Liver (tissue), 9 donors: ENCODE measurements around the gene MTARC2. TPM values are rescaled to one million over a fixed set of nuclear protein-coding genes. Genes with fewer than 3 reads are reported as not detected.

Experiments
- DNase-seq: peaks from one replicate; pipeline ENCODE4 v3.0.0-alpha.2; 2017; ENCODE audit warnings: low spot score
- H3K27ac ChIP-seq, 2 donors: one replicate each; pipeline ENCODE4 v1.7.0; 2013; ENCODE audit warnings: inconsistent platforms in 2 of 2, low read length in 2 of 2, control low read depth in 1 of 2, low read depth in 1 of 2, mild to moderate bottlenecking in 1 of 2
- H3K27me3 ChIP-seq, 4 donors: one replicate each; pipeline versions ENCODE4 v1.6.1 to v1.7.0; 2013; ENCODE audit warnings: low read length in 3 of 4, inconsistent platforms in 1 of 4, mild to moderate bottlenecking in 1 of 4, moderate library complexity in 1 of 4; ENCODE audit not compliant: control insufficient read depth in 4 of 4, insufficient read depth in 4 of 4
- H3K36me3 ChIP-seq, 4 donors: one replicate each; pipeline versions ENCODE4 v1.6.1 to v1.7.0; 2013; ENCODE audit warnings: low read length in 3 of 4, mild to moderate bottlenecking in 3 of 4, low read depth in 1 of 4, moderate library complexity in 1 of 4; ENCODE audit not compliant: control insufficient read depth in 4 of 4, insufficient read depth in 3 of 4
- H3K4me1 ChIP-seq, 4 donors: one replicate each; pipeline versions ENCODE4 v1.6.1 to v1.7.0; 2013; ENCODE audit warnings: low read length in 3 of 4, mild to moderate bottlenecking in 3 of 4, moderate library complexity in 1 of 4; ENCODE audit not compliant: control insufficient read depth in 4 of 4, insufficient read depth in 4 of 4
- H3K4me3 ChIP-seq, 3 donors: one replicate each; pipeline versions ENCODE4 v1.6.1 to v1.7.0; 2013; ENCODE audit warnings: low read length in 3 of 3, control low read depth in 1 of 3, low read depth in 1 of 3, mild to moderate bottlenecking in 1 of 3
- H3K9ac ChIP-seq, 2 donors: one replicate each; pipeline ENCODE4 v1.7.0; 2013; ENCODE audit warnings: low read length in 2 of 2, mild to moderate bottlenecking in 2 of 2, moderate library complexity in 2 of 2, control low read depth in 1 of 2, low read depth in 1 of 2
- H3K9me3 ChIP-seq, 4 donors: one replicate each; pipeline versions ENCODE4 v1.6.1 to v1.7.0; 2013; ENCODE audit warnings: low read length in 3 of 4; ENCODE audit not compliant: control insufficient read depth in 4 of 4
- EGR1 ChIP-seq, 2 donors: IDR thresholded peaks; 2 replicates each; pipeline ENCODE4 v1.6.1; 2016 to 2018; ENCODE audit warnings: antibody characterized with exemption in 2 of 2, low read depth in 2 of 2
- FOXA1 ChIP-seq: IDR thresholded peaks from 2 replicates; pipeline ENCODE4 v1.6.1; 2016; ENCODE audit warnings: antibody characterized with exemption
- HNF4G ChIP-seq: IDR thresholded peaks from 2 replicates; pipeline ENCODE4 v1.6.1; 2016; ENCODE audit warnings: antibody characterized with exemption
- JUND ChIP-seq, 2 donors: IDR thresholded peaks; 2 replicates each; pipeline ENCODE4 v1.6.1; 2016; ENCODE audit warnings: antibody characterized with exemption in 2 of 2
- NR2F2 ChIP-seq: IDR thresholded peaks from 2 replicates; pipeline ENCODE4 v1.6.1; 2016; ENCODE audit warnings: antibody characterized with exemption
- RXRA ChIP-seq, 2 donors: IDR thresholded peaks; 2 replicates each; pipeline ENCODE4 v1.6.1; 2017 to 2018; ENCODE audit warnings: antibody characterized with exemption in 2 of 2, mild to moderate bottlenecking in 1 of 2
- WGBS: extraction: QIAGEN DNeasy Blood & Tissue Kit; methylation state at CpG from one replicate; pipeline ENCODE4 v1.1.7; 2013; 5-methylcytosine and 5-hydroxymethylcytosine counted together
- polyA plus RNA-seq, 2 donors: library from polyadenylated mRNA; stranded (reverse) in 1 of 2; unstranded in 1 of 2; fragments of 200-250 nt in 1 of 2; fragments of >200 nt in 1 of 2; fragmentation: Nextera tagmentation in 1 of 2; extraction: Ambion mirVana in 1 of 2; gene quantifications; one replicate each; pipeline versions ENCODE4 v1.2.1 to v1.2.3, GENCODE V29; 2013 to 2015
- total RNA-seq, 2 donors: library from RNA; depleted of rRNA; stranded (reverse); fragments of >200 nt; gene quantifications; one replicate each; pipeline ENCODE4 v1.2.3, GENCODE V29; 2014
- TF ChIP-seq, protein P1 (sequence below): IDR thresholded peaks from 2 replicates; pipeline ENCODE4 v1.6.1; 2016; ENCODE audit warnings: antibody characterized with exemption, mild to moderate bottlenecking
- TF ChIP-seq, protein P2 (sequence below): IDR thresholded peaks from 2 replicates; pipeline ENCODE4 v1.6.1; 2016; ENCODE audit warnings: antibody characterized with exemption
- TF ChIP-seq, protein P3 (sequence below): IDR thresholded peaks from 2 replicates; pipeline ENCODE4 v1.6.1; 2016; ENCODE audit warnings: antibody characterized with exemption
- donor health status: healthy.
- donor health status: healthy.
- donor health status: healthy.
- donor health status: healthy.
- donor health status: healthy.

Gene MTARC2
- total and polyA plus RNA-seq, 4 donors, result 24.9 to 96.1 (median 71.4) TPM

GRCh38 chr1:220754212-220754917 is 6.2 kb downstream of the MTARC2 start:
- H3K9ac ChIP-seq, result no peak overlapping the region
- no peak for DNase-seq
- H3K9me3 ChIP-seq, result no peaks in the 10 kb centered on the region
- peaks cover 9 to 29% (median 25%) of the 10 kb centered on the region in 4 donors for H3K36me3 ChIP-seq
- WGBS, result 84% methylated on average over 6 of the region's 6 CpGs
- no peak overlapping the region for H3K4me3 ChIP-seq
- peak overlapping the region; percentile 14 to 23 for H3K27ac ChIP-seq
- TF ChIP-seq EGR1 (IDR thresholded peaks at IDR 0.05; ENCODE audit: low read depth in 2 of 2) (no peak), NR2F2 (no peak), HNF4G (no peak)
- H3K27me3 ChIP-seq, result no peaks in the 10 kb centered on the region
- peaks cover 11 to 52% (median 34%) of the 10 kb centered on the region in 4 donors for H3K4me1 ChIP-seq

GRCh38 chr1:220754918-220755295 is 6.8 kb downstream of the MTARC2 start:
- peaks cover 12 to 56% (median 39%) of the 10 kb centered on the region in 4 donors for H3K4me1 ChIP-seq
- no peak for DNase-seq
- TF ChIP-seq JUND (IDR thresholded peaks at IDR 0.05), result no peak
- no peak for TF ChIP-seq RXRA (IDR thresholded peaks at IDR 0.05)
- TF ChIP-seq FOXA1, result no peak
- no peak for TF ChIP-seq NR2F2
- TF ChIP-seq, protein P1, sequence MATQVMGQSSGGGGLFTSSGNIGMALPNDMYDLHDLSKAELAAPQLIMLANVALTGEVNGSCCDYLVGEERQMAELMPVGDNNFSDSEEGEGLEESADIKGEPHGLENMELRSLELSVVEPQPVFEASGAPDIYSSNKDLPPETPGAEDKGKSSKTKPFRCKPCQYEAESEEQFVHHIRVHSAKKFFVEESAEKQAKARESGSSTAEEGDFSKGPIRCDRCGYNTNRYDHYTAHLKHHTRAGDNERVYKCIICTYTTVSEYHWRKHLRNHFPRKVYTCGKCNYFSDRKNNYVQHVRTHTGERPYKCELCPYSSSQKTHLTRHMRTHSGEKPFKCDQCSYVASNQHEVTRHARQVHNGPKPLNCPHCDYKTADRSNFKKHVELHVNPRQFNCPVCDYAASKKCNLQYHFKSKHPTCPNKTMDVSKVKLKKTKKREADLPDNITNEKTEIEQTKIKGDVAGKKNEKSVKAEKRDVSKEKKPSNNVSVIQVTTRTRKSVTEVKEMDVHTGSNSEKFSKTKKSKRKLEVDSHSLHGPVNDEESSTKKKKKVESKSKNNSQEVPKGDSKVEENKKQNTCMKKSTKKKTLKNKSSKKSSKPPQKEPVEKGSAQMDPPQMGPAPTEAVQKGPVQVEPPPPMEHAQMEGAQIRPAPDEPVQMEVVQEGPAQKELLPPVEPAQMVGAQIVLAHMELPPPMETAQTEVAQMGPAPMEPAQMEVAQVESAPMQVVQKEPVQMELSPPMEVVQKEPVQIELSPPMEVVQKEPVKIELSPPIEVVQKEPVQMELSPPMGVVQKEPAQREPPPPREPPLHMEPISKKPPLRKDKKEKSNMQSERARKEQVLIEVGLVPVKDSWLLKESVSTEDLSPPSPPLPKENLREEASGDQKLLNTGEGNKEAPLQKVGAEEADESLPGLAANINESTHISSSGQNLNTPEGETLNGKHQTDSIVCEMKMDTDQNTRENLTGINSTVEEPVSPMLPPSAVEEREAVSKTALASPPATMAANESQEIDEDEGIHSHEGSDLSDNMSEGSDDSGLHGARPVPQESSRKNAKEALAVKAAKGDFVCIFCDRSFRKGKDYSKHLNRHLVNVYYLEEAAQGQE, result no peak
- TF ChIP-seq HNF4G, result no peak
- TF ChIP-seq, protein P2, sequence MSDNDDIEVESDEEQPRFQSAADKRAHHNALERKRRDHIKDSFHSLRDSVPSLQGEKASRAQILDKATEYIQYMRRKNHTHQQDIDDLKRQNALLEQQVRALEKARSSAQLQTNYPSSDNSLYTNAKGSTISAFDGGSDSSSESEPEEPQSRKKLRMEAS, result no peak
- TF ChIP-seq, protein P3, sequence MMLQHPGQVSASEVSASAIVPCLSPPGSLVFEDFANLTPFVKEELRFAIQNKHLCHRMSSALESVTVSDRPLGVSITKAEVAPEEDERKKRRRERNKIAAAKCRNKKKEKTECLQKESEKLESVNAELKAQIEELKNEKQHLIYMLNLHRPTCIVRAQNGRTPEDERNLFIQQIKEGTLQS, result no peak
- TF ChIP-seq EGR1 (IDR thresholded peaks at IDR 0.05; ENCODE audit: low read depth in 2 of 2), result no peak
- no peaks in the 10 kb centered on the region for H3K27me3 ChIP-seq
- H3K36me3 ChIP-seq, result peaks cover 9 to 32% (median 27%) of the 10 kb centered on the region in 4 donors
- no peak overlapping the region for H3K27ac ChIP-seq
- no peaks in the 10 kb centered on the region for H3K9me3 ChIP-seq
- H3K9ac ChIP-seq, result no peak overlapping the region
- H3K4me3 ChIP-seq, result no peak overlapping the region
- 98% methylated on average over 4 of the region's 4 CpGs for WGBS

DNA sequence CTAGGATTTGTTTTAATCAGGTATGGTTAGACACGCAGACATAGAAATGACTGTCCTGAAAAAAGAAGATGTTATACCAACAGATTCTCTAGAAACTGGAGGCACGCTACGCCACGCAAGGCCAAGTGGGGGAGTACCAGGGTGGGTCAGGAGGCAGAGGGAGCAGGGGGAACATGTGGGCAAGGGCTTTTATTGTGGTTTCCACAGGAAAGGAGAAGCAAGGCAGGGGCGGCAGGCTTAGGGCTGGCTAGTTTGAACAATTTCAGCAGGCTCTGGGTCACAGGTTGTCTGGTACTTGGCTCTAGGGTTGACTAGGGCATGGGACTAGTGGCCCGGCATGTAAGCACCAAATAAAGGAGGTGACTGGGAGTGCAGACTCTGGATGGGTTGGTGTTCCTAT is 7.2 kb downstream of the MTARC2 start:
- no peaks in the 10 kb centered on the region for H3K27me3 ChIP-seq
- WGBS, result 89% methylated on average over 6 of the region's 6 CpGs
- TF ChIP-seq JUND (IDR thresholded peaks at IDR 0.05), result no peak
- H3K4me3 ChIP-seq, result no peak overlapping the region
- H3K9ac ChIP-seq, result no peak overlapping the region
- H3K9me3 ChIP-seq, result no peaks in the 10 kb centered on the region
- peaks cover 9 to 32% (median 27%) of the 10 kb centered on the region in 4 donors for H3K36me3 ChIP-seq
- H3K27ac ChIP-seq, result no peak overlapping the region
- no peak for DNase-seq
- H3K4me1 ChIP-seq, result peaks cover 12 to 55% (median 38%) of the 10 kb centered on the region in 4 donors
